GM12801 (cell line): Measurements from ENCODE around the gene NPTX2.

Source experiments
- CTCF ChIP-seq: IDR thresholded peaks from one replicate; pipeline ENCODE4 v1.5.1; 2011; ENCODE audit warnings: control low read depth; ENCODE audit not compliant: insufficient read length; ENCODE audit errors: extremely low read depth

The NPTX2 gene

GRCh38 chr7:98602755-98603398, 14.2 kb upstream of the NPTX2 start:
- no peak for TF ChIP-seq CTCF

- TF ChIP-seq CTCF: no peak
Measured at GRCh38 chr7:98603399-98603788, 13.7 kb upstream of the NPTX2 start.

GRCh38 chr7:98613601-98614425, 3.3 kb upstream of the NPTX2 start:
- no peak for TF ChIP-seq CTCF

GRCh38 chr7:98616381-98617050, 569 bp upstream of the NPTX2 start:
- no peak for TF ChIP-seq CTCF

- no peak for TF ChIP-seq CTCF
Measured at GRCh38 chr7:98617960-98618418, 904 bp downstream of the NPTX2 start.

- TF ChIP-seq CTCF: no peak
Measured at GRCh38 chr7:98618786-98619185, 1.7 kb downstream of the NPTX2 start.
